NT2/D1 (cell line): ENCODE measurements around the gene PRKCB.

ENCODE experiments used
- DNase-seq: peaks from one replicate; pipeline ENCODE4 v3.0.0-alpha.2; 2011; ENCODE audit warnings: low read depth, low spot score
- H3K27me3 ChIP-seq: 2 replicates; pipeline ENCODE4 v1.6.0; 2011; ENCODE audit warnings: mild to moderate bottlenecking; ENCODE audit not compliant: insufficient read length, insufficient read depth
- H3K36me3 ChIP-seq: 2 replicates; pipeline ENCODE4 v1.6.1; 2011; ENCODE audit warnings: mild to moderate bottlenecking, low read length, mixed read lengths; ENCODE audit not compliant: insufficient read depth, insufficient read length
- H3K4me1 ChIP-seq: 2 replicates; pipeline ENCODE4 v1.5.1; 2011; ENCODE audit not compliant: insufficient read depth, insufficient read length
- H3K4me3 ChIP-seq: 2 replicates; pipeline ENCODE4 v1.5.1; 2011; ENCODE audit warnings: low read depth; ENCODE audit not compliant: insufficient read length
- H3K9ac ChIP-seq: 2 replicates; pipeline ENCODE4 v1.6.0; 2011; ENCODE audit warnings: low read depth; ENCODE audit not compliant: insufficient read length
- H3K9me3 ChIP-seq: 2 replicates; pipeline ENCODE4 v1.5.1; 2011; ENCODE audit warnings: mild to moderate bottlenecking, low read length; ENCODE audit not compliant: insufficient read depth
- SUZ12 ChIP-seq: IDR thresholded peaks from 2 replicates; pipeline ENCODE4 v1.6.1; 2011; ENCODE audit not compliant: insufficient read length, insufficient read depth; ENCODE audit errors: extremely low read depth
- YY1 ChIP-seq: IDR thresholded peaks from 2 replicates; pipeline ENCODE4 v1.6.1; 2011; ENCODE audit not compliant: insufficient read length, insufficient read depth
- ZNF274 ChIP-seq: IDR thresholded peaks from 2 replicates; pipeline ENCODE4 v1.6.1; 2011; ENCODE audit warnings: mild to moderate bottlenecking, low read depth, low read length

Gene PRKCB

GRCh38 chr16:24204150-24204665 is 368.4 kb downstream of the PRKCB start:
- DNase-seq, result no peak
- TF ChIP-seq YY1 (no peak), SUZ12 (no peak)

DNA sequence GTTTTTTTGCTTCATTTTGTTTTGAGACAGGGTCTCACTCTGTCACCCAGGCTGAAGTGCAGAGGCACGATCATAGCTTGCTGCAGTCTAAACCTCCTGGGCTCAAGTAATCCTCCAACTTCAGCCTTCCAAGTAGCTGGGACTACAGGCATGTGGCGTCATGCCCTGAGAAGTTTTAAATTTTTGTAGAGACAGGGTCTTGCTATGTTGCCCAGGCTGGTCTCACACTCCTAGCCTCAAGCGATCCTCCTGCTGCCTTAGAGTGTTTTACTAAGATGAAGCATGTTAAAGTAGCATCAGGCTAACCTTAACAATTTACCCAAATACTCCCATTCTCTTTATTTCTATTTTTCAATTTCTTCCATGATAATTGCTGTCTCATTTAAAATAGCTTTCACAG is 371.1 kb downstream of the PRKCB start:
- no peak for DNase-seq
- H3K27me3 ChIP-seq, result no peaks in the 10 kb centered on the region
- no peak overlapping the region for H3K4me3 ChIP-seq
- H3K9ac ChIP-seq, result no peak overlapping the region
- no peaks in the 10 kb centered on the region for H3K9me3 ChIP-seq
- peaks cover 11% of the 10 kb centered on the region for H3K4me1 ChIP-seq
- no peaks in the 10 kb centered on the region for H3K36me3 ChIP-seq
- no peak for TF ChIP-seq SUZ12
- no peak for TF ChIP-seq ZNF274
- no peak for TF ChIP-seq YY1

More at GRCh38 chr16:24204150-24204665, 368.4 kb downstream of the PRKCB start:
- Histone ChIP-seq H3K9ac (no peak overlapping the region), H3K4me3 (no peak overlapping the region), H3K36me3 (no peaks in the 10 kb centered on the region), H3K4me1 (peaks cover 7% of the 10 kb centered on the region), H3K27me3 (no peaks in the 10 kb centered on the region), H3K9me3 (no peaks in the 10 kb centered on the region)

GRCh38 chr16:24208710-24209109 is 372.9 kb downstream of the PRKCB start:
- Histone ChIP-seq H3K36me3 (no peaks in the 10 kb centered on the region), H3K9me3 (no peaks in the 10 kb centered on the region), H3K4me3 (no peak overlapping the region), H3K9ac (no peak overlapping the region), H3K27me3 (no peaks in the 10 kb centered on the region), H3K4me1 (peaks cover 11% of the 10 kb centered on the region)
- peak; percentile 76 for DNase-seq
- no peak for TF ChIP-seq ZNF274
- TF ChIP-seq SUZ12, result no peak
- TF ChIP-seq YY1, result no peak

DNA sequence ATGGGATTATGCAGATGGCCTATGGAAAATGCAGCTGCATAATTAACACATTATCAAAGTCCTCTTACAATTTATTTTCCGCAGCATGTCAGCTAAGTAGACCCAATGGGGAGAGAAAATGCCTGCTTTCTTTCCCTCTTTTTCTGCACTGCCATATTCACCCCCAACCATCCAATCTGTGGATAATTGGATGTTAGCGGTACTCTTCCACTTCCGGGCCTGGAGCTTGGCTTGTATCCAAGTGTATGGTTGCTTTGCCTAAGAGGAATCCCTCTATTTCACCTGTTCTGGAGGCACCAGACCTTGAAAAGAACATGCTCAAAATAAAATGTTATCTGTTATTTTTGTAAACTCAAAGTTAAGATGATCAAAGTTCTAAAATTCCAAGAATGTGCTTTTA is 379.2 kb downstream of the PRKCB start:
- Histone ChIP-seq H3K4me3 (no peak overlapping the region), H3K36me3 (no peaks in the 10 kb centered on the region), H3K9ac (no peak overlapping the region), H3K9me3 (no peaks in the 10 kb centered on the region), H3K27me3 (no peaks in the 10 kb centered on the region), H3K4me1 (no peaks in the 10 kb centered on the region)
- no peak for DNase-seq
- no peak for TF ChIP-seq YY1
- TF ChIP-seq SUZ12, result no peak
- TF ChIP-seq ZNF274, result no peak

GRCh38 chr16:24216961-24217360 is 381.2 kb downstream of the PRKCB start:
- H3K36me3 ChIP-seq, result no peaks in the 10 kb centered on the region
- H3K4me1 ChIP-seq, result no peaks in the 10 kb centered on the region
- no peaks in the 10 kb centered on the region for H3K9me3 ChIP-seq
- TF ChIP-seq YY1 (no peak), SUZ12 (no peak), ZNF274 (no peak)
- DNase-seq, result no peak
- no peaks in the 10 kb centered on the region for H3K27me3 ChIP-seq
- H3K9ac ChIP-seq, result no peak overlapping the region
- H3K4me3 ChIP-seq, result no peak overlapping the region

GRCh38 chr16:24217461-24217860 is 381.7 kb downstream of the PRKCB start:
- H3K36me3 ChIP-seq, result no peaks in the 10 kb centered on the region

DNA sequence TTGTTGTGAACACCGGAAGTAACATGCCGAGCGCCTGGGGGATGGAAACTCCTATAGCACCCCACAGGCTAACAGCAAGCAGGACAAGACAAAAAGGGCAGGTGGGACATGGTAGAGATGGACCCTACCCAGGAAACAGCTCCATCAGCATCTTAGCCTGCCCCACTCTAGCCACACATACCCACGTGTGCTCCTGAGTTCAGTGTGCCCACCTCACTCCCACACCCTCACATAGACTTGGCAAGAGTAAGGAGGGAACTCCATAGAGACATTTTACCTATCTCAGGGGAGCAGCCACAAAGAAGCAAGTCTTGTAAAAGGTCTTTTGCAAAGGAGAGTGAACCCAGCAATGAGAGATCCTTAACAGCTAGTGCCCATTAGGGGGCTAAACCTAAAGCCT is 382.5 kb downstream of the PRKCB start:
- H3K36me3 ChIP-seq, result no peaks in the 10 kb centered on the region
- DNase-seq, result no peak
- H3K9ac ChIP-seq, result no peak overlapping the region
- no peaks in the 10 kb centered on the region for H3K9me3 ChIP-seq
- no peaks in the 10 kb centered on the region for H3K4me1 ChIP-seq
- TF ChIP-seq YY1 (no peak), ZNF274 (no peak), SUZ12 (no peak)
- no peaks in the 10 kb centered on the region for H3K27me3 ChIP-seq
- no peak overlapping the region for H3K4me3 ChIP-seq

More at GRCh38 chr16:24217461-24217860, 381.7 kb downstream of the PRKCB start:
- Histone ChIP-seq H3K9ac (no peak overlapping the region), H3K27me3 (no peaks in the 10 kb centered on the region), H3K9me3 (no peaks in the 10 kb centered on the region), H3K4me1 (no peaks in the 10 kb centered on the region), H3K4me3 (no peak overlapping the region)
- no peak for DNase-seq
- TF ChIP-seq SUZ12 (no peak), YY1 (no peak), ZNF274 (no peak)

DNA sequence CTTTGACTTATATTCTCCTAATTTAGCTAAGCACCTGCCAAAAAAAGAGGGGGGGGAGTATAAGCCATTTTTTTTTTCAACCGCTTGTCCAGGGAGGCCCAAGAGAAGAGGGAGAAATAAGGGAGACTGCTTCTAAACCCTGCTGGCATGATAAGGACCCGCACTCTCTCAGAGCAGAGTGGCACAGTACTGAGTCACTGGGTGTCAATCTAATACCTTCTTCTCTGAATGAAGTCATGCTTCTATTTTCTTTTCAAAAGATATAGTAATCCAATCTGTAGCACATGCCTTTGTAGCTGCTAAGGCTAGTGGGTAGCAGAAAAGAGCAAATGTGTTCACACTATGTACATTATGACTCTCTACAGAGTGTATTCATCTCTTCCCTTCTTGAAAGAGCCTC is 385.4 kb downstream of the PRKCB start:
- Histone ChIP-seq H3K4me3 (no peak overlapping the region), H3K9ac (no peak overlapping the region), H3K36me3 (no peaks in the 10 kb centered on the region), H3K27me3 (no peaks in the 10 kb centered on the region), H3K9me3 (peaks cover 11% of the 10 kb centered on the region; the same call in 1 of the 2 replicates), H3K4me1 (no peaks in the 10 kb centered on the region)
- DNase-seq, result no peak
- TF ChIP-seq SUZ12, result no peak
